ENCODE data around the gene BRI3. TPM values are rescaled to one million over a fixed set of nuclear protein-coding genes. Genes with fewer than 3 reads are reported as not detected.

The BRI3 gene
- total RNA-seq, 1 experiment from 2014 or later: 102 TPM

GRCh38 chr7:98232799-98233198 lies 48.7 kb upstream of the BRI3 start:
- ChIA-PET RAD21 (ENCODE audit: low non-redundant PET in 1 of 2, low total read pairs in 2 of 2, uncharacterized antibody in 2 of 2, unreplicated experiment in 2 of 2) (no interaction called here), POLR2A (no interaction called here), CTCF (no interaction called here)
- TF ChIP-seq POLR2A (IDR thresholded peaks at IDR 0.05; ENCODE audit: borderline replicate concordance, extremely low read depth, insufficient read depth, insufficient read length) (no peak), ZNF274 (IDR thresholded peaks at IDR 0.05; ENCODE audit: low read depth, low read length) (no peak), CTCF (IDR thresholded peaks at IDR 0.05 in 2 of 3, conservative IDR thresholded peaks at IDR 0.05 in 1 of 3; ENCODE audit: borderline replicate concordance in 1 of 3, insufficient read depth in 1 of 3, low read depth in 2 of 3, low read length in 2 of 3) (no peak), SIN3A (IDR thresholded peaks at IDR 0.05; ENCODE audit: low read depth) (no peak), RAD21 (IDR thresholded peaks at IDR 0.05; ENCODE audit: low read depth) (no peak), CBX3 (IDR thresholded peaks at IDR 0.05; ENCODE audit: low read depth) (no peak), ELF1 (IDR thresholded peaks at IDR 0.05; ENCODE audit: borderline replicate concordance, low read depth) (no peak), SRF (IDR thresholded peaks at IDR 0.05; ENCODE audit: low read depth) (no peak), ZFX (IDR thresholded peaks at IDR 0.05) (no peak)
- TF ChIP-seq, protein P1, sequence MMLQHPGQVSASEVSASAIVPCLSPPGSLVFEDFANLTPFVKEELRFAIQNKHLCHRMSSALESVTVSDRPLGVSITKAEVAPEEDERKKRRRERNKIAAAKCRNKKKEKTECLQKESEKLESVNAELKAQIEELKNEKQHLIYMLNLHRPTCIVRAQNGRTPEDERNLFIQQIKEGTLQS (IDR thresholded peaks at IDR 0.05): no peak
- TF ChIP-seq, protein P2, sequence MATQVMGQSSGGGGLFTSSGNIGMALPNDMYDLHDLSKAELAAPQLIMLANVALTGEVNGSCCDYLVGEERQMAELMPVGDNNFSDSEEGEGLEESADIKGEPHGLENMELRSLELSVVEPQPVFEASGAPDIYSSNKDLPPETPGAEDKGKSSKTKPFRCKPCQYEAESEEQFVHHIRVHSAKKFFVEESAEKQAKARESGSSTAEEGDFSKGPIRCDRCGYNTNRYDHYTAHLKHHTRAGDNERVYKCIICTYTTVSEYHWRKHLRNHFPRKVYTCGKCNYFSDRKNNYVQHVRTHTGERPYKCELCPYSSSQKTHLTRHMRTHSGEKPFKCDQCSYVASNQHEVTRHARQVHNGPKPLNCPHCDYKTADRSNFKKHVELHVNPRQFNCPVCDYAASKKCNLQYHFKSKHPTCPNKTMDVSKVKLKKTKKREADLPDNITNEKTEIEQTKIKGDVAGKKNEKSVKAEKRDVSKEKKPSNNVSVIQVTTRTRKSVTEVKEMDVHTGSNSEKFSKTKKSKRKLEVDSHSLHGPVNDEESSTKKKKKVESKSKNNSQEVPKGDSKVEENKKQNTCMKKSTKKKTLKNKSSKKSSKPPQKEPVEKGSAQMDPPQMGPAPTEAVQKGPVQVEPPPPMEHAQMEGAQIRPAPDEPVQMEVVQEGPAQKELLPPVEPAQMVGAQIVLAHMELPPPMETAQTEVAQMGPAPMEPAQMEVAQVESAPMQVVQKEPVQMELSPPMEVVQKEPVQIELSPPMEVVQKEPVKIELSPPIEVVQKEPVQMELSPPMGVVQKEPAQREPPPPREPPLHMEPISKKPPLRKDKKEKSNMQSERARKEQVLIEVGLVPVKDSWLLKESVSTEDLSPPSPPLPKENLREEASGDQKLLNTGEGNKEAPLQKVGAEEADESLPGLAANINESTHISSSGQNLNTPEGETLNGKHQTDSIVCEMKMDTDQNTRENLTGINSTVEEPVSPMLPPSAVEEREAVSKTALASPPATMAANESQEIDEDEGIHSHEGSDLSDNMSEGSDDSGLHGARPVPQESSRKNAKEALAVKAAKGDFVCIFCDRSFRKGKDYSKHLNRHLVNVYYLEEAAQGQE (IDR thresholded peaks at IDR 0.05; ENCODE audit: low read depth): no peak
- TF ChIP-seq, protein P3, sequence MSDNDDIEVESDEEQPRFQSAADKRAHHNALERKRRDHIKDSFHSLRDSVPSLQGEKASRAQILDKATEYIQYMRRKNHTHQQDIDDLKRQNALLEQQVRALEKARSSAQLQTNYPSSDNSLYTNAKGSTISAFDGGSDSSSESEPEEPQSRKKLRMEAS (IDR thresholded peaks at IDR 0.05): no peak
- TF ChIP-seq, protein P4, sequence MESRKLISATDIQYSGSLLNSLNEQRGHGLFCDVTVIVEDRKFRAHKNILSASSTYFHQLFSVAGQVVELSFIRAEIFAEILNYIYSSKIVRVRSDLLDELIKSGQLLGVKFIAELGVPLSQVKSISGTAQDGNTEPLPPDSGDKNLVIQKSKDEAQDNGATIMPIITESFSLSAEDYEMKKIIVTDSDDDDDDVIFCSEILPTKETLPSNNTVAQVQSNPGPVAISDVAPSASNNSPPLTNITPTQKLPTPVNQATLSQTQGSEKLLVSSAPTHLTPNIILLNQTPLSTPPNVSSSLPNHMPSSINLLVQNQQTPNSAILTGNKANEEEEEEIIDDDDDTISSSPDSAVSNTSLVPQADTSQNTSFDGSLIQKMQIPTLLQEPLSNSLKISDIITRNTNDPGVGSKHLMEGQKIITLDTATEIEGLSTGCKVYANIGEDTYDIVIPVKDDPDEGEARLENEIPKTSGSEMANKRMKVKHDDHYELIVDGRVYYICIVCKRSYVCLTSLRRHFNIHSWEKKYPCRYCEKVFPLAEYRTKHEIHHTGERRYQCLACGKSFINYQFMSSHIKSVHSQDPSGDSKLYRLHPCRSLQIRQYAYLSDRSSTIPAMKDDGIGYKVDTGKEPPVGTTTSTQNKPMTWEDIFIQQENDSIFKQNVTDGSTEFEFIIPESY (IDR thresholded peaks at IDR 0.05; ENCODE audit: extremely low read depth, insufficient replicate concordance, low read length): no peak
- no peak overlapping the region for H3K9ac ChIP-seq (ENCODE audit: low read length)
- no peaks in the 10 kb centered on the region for H3K9me2 ChIP-seq (ENCODE audit: insufficient read depth)
- no peaks in the 10 kb centered on the region for H3K79me2 ChIP-seq (ENCODE audit: insufficient read depth, low read length)
- H3K9me3 ChIP-seq (ENCODE audit: control insufficient read depth in 1 of 2, insufficient read depth in 1 of 2, low read depth in 1 of 2, low read length in 2 of 2): no peaks in the 10 kb centered on the region
- H3K27ac ChIP-seq (ENCODE audit: low read depth, low read length): no peak overlapping the region
- no peaks in the 10 kb centered on the region for H3K4me1 ChIP-seq (ENCODE audit: control insufficient read depth in 1 of 2, insufficient read depth in 2 of 2, low read length in 2 of 2)
- no peak for ATAC-seq
- BruUV-seq (replicated peaks): no TSS peak
- H4K20me1 ChIP-seq (ENCODE audit: insufficient read depth): no peaks in the 10 kb centered on the region
- no peak overlapping the region for H2AFZ ChIP-seq (ENCODE audit: low read depth, low read length, poor library complexity, severe bottlenecking)
- no peaks in the 10 kb centered on the region for H3K36me3 ChIP-seq (ENCODE audit: control insufficient read depth in 1 of 2, insufficient read depth in 2 of 2, low read length in 2 of 2)
- no peak overlapping the region for H3K4me3 ChIP-seq (replicated peaks in 1 of 2; ENCODE audit: low read depth in 1 of 2, low read length in 2 of 2)
- no peaks in the 10 kb centered on the region for H3K27me3 ChIP-seq (ENCODE audit: insufficient read depth, low read length)
- DNase-seq (ENCODE audit: low read depth, low spot score): no peak
- no peak overlapping the region for H3K4me2 ChIP-seq (ENCODE audit: low read length)
- intact Hi-C loops (cut with micrococcal nuclease): no loop called here

Measured in HCT116 (cell line).